HG02870 (cell line): ENCODE measurements around the gene PTPRD.

Source experiments
- ATAC-seq: cut with Tn5 transposase; IDR thresholded peaks from one replicate; pipeline ENCODE4 v1.9.1; 2021; ENCODE audit warnings: mild to moderate bottlenecking, moderate library complexity; ENCODE audit not compliant: unreplicated experiment

The PTPRD gene

DNA sequence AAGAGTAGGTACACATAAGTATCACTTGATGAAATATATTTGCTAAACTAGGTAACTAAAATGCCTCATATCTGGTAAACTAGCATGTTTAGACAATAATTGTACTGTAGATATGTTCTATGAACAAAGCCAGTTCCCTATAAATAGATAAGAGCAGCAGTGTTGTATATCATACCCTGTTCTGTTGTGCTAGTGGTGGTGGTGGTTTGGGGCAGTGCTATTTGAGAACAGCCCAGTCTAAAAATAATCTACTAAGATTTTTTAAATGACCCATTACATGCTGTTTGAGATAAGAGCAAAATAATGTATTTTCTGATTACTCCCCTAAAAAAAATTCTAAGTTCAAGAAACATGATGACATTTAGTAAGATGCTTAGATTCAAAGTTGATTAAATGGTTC is 1984.0 kb downstream of the PTPRD start:
- ATAC-seq: no peak

- no peak for ATAC-seq
These were observed 1984.7 kb downstream of the PTPRD start for GRCh38 chr9:8627976-8628679.

- no peak for ATAC-seq
These were observed 1989.9 kb downstream of the PTPRD start for GRCh38 chr9:8622871-8623270.

DNA sequence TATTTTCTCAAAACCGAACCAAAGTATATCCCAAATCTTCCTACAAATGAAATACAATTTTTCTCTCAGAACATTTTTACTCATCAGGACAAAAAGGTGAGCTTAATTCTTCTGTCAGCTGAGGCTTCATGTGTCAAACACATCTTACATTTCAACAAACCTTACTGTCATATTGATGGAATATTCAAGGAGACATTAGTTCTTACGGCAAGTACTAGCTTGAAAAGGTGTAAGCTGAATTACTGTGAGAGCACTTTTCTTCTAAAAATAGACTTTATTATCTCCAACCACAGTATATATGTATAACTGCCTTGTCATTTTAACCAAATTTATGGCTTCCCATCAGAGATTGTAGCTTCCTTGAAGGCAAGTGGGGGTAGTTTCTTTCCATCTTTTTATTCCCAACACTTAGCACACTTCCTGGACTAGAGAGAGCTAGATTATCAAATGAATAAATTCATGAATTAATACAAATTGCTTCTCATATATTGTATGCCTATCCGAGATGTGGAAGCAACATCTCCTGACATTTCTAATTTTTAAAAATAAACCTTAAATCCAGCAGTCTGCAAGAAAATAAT is 1990.5 kb downstream of the PTPRD start:
- no peak for ATAC-seq

DNA sequence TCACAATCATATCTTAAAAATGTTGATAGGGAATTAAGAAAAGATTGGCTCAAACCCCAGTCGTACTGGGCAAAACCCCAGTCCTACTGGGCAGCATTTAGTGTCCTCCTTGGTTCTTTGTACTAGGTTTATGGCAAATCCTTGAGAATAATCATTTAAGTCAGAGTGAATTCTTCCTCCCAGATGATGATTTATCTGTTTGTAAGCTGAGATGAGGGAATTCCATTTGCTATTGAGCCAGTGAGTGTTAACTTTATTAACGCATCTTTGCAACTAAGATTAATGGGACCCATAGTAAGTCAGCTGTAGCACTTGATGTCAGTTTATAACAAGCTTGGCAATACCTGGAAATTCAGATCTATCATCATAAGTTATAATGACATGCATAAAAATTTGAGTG is 1991.4 kb downstream of the PTPRD start:
- ATAC-seq: no peak

GRCh38 chr9:8616414-8616813 is 1996.4 kb downstream of the PTPRD start:
- ATAC-seq: no peak

DNA sequence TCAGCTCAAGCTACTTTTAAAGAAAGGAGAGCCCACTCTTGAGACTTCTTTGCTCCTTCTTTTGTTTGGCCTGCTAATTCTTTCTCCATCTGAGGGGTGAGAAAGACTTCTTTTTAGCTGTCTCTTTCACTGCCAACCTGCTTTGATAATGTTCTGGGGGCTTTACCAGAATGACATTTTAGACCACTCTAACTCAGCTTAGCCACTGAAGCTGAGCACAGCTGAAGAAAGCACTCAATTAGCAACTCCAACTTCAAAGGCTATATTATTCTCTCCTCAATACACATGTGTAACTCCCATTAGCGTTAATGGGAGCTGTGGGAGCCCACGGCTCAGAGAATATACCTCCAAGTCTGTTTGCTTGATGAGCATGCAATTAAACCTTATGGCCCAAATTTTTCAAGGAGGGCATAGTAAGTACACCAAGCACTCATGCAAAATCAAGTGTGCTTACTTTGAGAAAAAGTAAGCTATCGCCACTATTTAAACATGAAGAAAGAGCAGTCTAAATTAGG is 1997.8 kb downstream of the PTPRD start:
- no peak for ATAC-seq

GRCh38 chr9:8613346-8613825 is 1999.4 kb downstream of the PTPRD start:
- no peak for ATAC-seq

DNA sequence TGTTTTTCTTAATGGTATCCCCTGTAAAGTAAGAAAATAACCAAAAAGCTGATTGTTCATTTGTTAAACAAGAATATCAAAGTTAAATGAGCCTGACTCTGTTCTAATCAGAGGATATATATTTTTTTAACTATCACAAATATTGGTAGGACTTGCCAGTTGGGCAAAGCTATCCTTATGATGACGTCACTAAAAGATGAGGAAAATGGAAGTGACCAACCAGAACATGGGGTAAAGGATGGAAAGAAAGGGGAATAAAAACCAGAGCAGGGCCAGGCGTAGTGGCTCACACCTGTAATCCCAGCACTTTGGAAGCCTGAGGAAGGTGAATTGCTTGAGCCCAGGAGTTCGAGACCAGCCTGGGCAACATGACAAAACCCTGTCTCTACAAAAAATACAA is 2001.6 kb downstream of the PTPRD start:
- ATAC-seq: no peak

GRCh38 chr9:8610256-8610655 is 2002.5 kb downstream of the PTPRD start:
- ATAC-seq: no peak

GRCh38 chr9:8605096-8605495 is 2007.7 kb downstream of the PTPRD start:
- ATAC-seq: no peak

DNA sequence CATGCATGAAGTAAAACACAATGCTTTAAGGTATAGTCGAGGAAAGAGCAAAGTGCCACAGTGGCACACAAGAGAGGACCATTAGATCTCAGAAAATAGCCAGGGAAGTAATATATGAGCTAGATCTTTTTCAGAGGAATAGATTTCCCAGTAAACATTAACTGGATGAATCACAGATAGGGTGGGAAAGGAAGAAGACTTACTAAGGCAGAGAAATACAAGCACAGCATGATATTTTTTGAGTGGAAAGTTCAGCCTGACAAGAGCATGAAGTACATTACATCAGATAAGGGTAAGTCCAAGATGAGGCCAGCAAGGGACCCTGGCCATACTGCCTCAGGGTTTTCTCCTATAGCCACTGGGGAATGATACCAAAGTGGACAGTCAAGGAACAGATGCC is 2008.6 kb downstream of the PTPRD start:
- no peak for ATAC-seq

GRCh38 chr9:8600914-8601680 is 2011.7 kb downstream of the PTPRD start:
- ATAC-seq: no peak

DNA sequence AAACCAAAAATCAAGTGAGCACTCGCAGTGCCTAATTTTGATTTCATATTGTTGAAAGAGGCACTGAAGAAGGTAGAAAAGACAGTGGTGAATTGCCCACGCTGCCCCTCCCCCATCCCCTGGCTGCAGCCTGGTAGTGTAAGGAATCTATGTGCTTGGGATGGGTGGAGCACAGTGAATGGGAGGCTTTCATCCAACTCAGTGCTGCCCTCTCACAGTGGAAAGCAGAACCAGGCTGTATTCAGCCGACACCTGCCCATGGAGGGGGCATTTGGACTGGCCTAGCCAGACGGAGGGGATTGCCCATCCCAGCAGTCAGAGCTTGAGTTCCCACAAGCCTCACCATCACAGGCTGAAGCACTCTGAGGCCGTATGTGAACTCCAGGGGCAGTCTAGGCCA is 2012.9 kb downstream of the PTPRD start:
- ATAC-seq: no peak

DNA sequence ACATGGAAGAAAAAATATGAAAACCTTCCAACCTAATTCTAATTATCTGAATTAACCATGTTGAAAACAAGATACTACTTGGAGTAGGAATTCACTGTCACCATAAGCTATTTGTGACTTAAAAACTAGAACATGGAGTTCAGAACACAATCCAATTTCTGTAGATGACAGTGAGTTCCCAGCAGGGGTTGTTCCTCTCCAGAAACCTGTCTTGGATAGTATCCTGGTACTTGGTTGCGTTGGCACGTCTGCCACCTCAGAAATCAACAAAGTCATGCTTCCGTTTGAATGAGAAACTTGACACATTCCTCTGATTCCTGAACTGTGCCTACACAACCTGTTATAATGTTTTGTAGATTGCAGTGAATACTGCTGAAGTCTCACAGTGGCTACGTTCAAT is 2023.3 kb downstream of the PTPRD start:
- no peak for ATAC-seq

- ATAC-seq: no peak
These were observed 2027.8 kb downstream of the PTPRD start for GRCh38 chr9:8585036-8585435.

DNA sequence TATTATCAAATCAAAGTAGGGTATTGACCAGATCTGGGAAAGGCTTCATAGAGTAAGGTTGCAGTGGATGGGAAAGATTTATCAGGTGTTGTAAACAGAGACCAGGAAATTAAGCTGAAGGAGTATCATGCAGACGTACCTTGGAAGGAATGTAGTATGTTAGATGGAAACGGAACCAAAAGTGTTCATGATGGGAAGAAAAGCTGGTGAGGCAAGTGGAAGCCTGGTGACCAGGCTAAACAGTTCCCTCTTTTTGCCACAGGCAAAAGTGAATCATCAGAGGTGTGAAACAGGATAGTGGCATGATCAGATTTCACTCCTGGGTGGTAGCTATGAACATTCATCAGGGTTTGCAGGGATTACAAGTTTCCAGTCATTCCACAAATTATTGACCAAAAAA is 2033.1 kb downstream of the PTPRD start:
- ATAC-seq: no peak

GRCh38 chr9:8576741-8577140 is 2036.1 kb downstream of the PTPRD start:
- ATAC-seq: no peak

DNA sequence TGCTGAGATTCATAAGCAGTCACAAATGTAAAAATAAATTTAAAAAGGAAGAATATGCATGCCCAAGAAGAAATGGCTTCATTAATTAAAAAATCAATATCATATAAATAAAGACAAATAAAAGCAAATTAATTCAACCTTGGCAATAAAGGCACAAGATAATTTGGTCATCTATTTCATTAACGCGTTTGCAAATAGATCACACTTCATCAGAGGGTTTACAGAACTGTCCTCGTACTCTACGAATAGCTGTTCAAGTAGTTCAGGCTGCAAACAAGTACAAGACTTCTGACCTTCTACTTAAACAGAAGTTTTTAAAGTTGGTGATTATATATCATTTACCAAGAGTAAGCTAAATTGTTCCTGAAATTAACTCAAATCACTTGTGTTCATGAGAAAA is 2038.0 kb downstream of the PTPRD start:
- no peak for ATAC-seq

GRCh38 chr9:8572209-8572608 is 2040.6 kb downstream of the PTPRD start:
- no peak for ATAC-seq

- ATAC-seq: no peak
These were observed 2041.2 kb downstream of the PTPRD start for GRCh38 chr9:8571643-8572042.

GRCh38 chr9:8570776-8571175 is 2042.0 kb downstream of the PTPRD start:
- ATAC-seq: no peak
